BLaER1 treated with 17β-estradiol and CSF1 and Interleukin-3, amounts not matched to agents 10 nM and 100 nM (cell line): Measurements from ENCODE around the gene ZFP69.

ENCODE experiments used
- H3K27ac ChIP-seq, 11 experiments: shearing (Covaris generic); formaldehyde crosslinking; 2 replicates each; pipeline ENCODE4 v1.8.1; 2022
- H3K27me3 ChIP-seq, 11 experiments: shearing (Covaris generic); formaldehyde crosslinking; 2 replicates each; pipeline ENCODE4 v1.8.1; 2022
- H3K36me3 ChIP-seq, 11 experiments: shearing (Covaris generic); formaldehyde crosslinking; 2 replicates each; pipeline ENCODE4 v1.8.1; 2022
- H3K4me1 ChIP-seq, 10 experiments: shearing (Covaris generic); formaldehyde crosslinking; 2 replicates each; pipeline ENCODE4 v1.8.1; 2022
- H3K4me2 ChIP-seq, 11 experiments: shearing (Covaris generic); formaldehyde crosslinking; 2 replicates each; pipeline ENCODE4 v1.8.1; 2022
- H3K4me3 ChIP-seq, 10 experiments: shearing (Covaris generic); formaldehyde crosslinking; 2 replicates each; pipeline ENCODE4 v1.8.1; 2022
- H3K9ac ChIP-seq, 11 experiments: shearing (Covaris generic); formaldehyde crosslinking; 2 replicates each; pipeline ENCODE4 v1.8.1; 2022
- H3K9me3 ChIP-seq, 11 experiments: shearing (Covaris generic); formaldehyde crosslinking; replicated peaks in 1 of 11; 2 replicates each; pipeline ENCODE4 v1.8.1; 2022
- H4K20me1 ChIP-seq, 11 experiments: shearing (Covaris generic); formaldehyde crosslinking; 2 replicates each; pipeline ENCODE4 v1.8.1; 2022
- Cebpa-rat ChIP-seq, 11 experiments: shearing (Covaris generic); IDR thresholded peaks; 2 replicates each; pipeline ENCODE4 v1.8.1; 2022

ZFP69 gene

GRCh38 chr1:40532844-40533424, 55.8 kb downstream of the ZFP69 start:
- H3K9ac ChIP-seq: peak overlapping the region in 6 of 11 experiments; percentile 78 to 85 (median 84); a peak in 5 of 22 replicates
- peak overlapping the region in 9 of 10 experiments; percentile 68 to 88 (median 74); a peak in 12 of 20 replicates for H3K4me3 ChIP-seq
- peaks cover 11 to 24% (median 18%) of the 10 kb centered on the region in 10 experiments for H3K4me1 ChIP-seq
- H3K4me2 ChIP-seq: peak overlapping the region; percentile 79 to 99 (median 90)
- no peaks in the 10 kb centered on the region for H3K27me3 ChIP-seq
- peaks cover 7 to 27% (median 18%) of the 10 kb centered on the region in 11 experiments for H3K9me3 ChIP-seq
- H3K36me3 ChIP-seq: peaks cover 23 to 38% (median 29%) of the 10 kb centered on the region in 11 experiments; a peak in 21 of 22 replicates
- no peak for TF ChIP-seq Cebpa-rat (IDR thresholded peaks at IDR 0.05)
- no peak overlapping the region for H3K27ac ChIP-seq
- no peaks in the 10 kb centered on the region for H4K20me1 ChIP-seq

- Histone ChIP-seq H3K4me2 (no peak overlapping the region), H3K9me3 (peaks cover 11 to 35% (median 24%) of the 10 kb centered on the region in 11 experiments), H3K4me1 (peaks cover 11 to 24% (median 18%) of the 10 kb centered on the region in 10 experiments), H4K20me1 (no peaks in the 10 kb centered on the region), H3K4me3 (no peak overlapping the region), H3K27me3 (no peaks in the 10 kb centered on the region), H3K9ac (no peak overlapping the region), H3K36me3 (peaks cover 24 to 47% (median 35%) of the 10 kb centered on the region in 11 experiments; a peak in 21 of 22 replicates), H3K27ac (no peak overlapping the region)
- TF ChIP-seq Cebpa-rat (IDR thresholded peaks at IDR 0.05): no peak
Observed at GRCh38 chr1:40534589-40534988, 57.5 kb downstream of the ZFP69 start.

GRCh38 chr1:40535732-40536131, 58.6 kb downstream of the ZFP69 start:
- no peak overlapping the region for H3K27ac ChIP-seq
- no peak overlapping the region for H3K9ac ChIP-seq
- H3K4me2 ChIP-seq: no peak overlapping the region
- no peaks in the 10 kb centered on the region for H4K20me1 ChIP-seq
- H3K27me3 ChIP-seq: no peaks in the 10 kb centered on the region
- H3K4me1 ChIP-seq: peaks cover 11 to 21% (median 15%) of the 10 kb centered on the region in 10 experiments
- H3K36me3 ChIP-seq: peaks cover 27 to 54% (median 43%) of the 10 kb centered on the region in 11 experiments
- peaks cover 11 to 28% (median 23%) of the 10 kb centered on the region in 11 experiments for H3K9me3 ChIP-seq
- no peak for TF ChIP-seq Cebpa-rat (IDR thresholded peaks at IDR 0.05)
- H3K4me3 ChIP-seq: no peak overlapping the region

GRCh38 chr1:40539338-40539737, 62.2 kb downstream of the ZFP69 start:
- H3K9ac ChIP-seq: no peak overlapping the region

More at GRCh38 chr1:40539338-40539737, 62.2 kb downstream of the ZFP69 start:
- Histone ChIP-seq H3K36me3 (peaks cover 61 to 80% (median 70%) of the 10 kb centered on the region in 11 experiments), H3K27me3 (no peaks in the 10 kb centered on the region), H3K27ac (no peak overlapping the region), H3K9me3 (peaks cover 12 to 40% (median 27%) of the 10 kb centered on the region in 11 experiments), H3K4me3 (no peak overlapping the region), H3K4me1 (no peaks in the 10 kb centered on the region), H4K20me1 (no peaks in the 10 kb centered on the region), H3K4me2 (no peak overlapping the region)
- TF ChIP-seq Cebpa-rat (IDR thresholded peaks at IDR 0.05): no peak
